ENCODE results near the gene STARD3.
"Not testable (repeated sequence)": the region's sequence is repeated elsewhere in the genome, so short reads cannot be mapped to it uniquely, and the experiment has no call there.

DNA sequence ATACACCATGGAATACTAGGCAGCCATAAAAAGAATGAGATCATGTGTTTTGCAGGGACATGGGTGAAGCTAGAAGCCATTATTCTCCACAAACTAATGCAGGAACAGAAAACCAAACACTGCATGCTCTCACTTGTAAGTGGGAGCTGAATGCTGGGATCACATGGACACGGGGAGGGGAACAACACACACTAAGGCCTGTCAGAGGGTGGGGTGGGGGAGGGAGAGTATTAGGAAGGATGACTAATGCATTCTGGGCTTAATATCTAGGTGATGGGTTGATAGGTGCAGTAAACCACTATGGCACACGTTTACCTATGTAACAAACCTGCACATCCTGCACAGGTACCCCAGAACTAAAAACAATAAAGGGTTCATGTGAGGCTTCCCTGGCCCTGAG is 46.8 kb upstream of the STARD3 start:
- TF ChIP-seq, protein P1, sequence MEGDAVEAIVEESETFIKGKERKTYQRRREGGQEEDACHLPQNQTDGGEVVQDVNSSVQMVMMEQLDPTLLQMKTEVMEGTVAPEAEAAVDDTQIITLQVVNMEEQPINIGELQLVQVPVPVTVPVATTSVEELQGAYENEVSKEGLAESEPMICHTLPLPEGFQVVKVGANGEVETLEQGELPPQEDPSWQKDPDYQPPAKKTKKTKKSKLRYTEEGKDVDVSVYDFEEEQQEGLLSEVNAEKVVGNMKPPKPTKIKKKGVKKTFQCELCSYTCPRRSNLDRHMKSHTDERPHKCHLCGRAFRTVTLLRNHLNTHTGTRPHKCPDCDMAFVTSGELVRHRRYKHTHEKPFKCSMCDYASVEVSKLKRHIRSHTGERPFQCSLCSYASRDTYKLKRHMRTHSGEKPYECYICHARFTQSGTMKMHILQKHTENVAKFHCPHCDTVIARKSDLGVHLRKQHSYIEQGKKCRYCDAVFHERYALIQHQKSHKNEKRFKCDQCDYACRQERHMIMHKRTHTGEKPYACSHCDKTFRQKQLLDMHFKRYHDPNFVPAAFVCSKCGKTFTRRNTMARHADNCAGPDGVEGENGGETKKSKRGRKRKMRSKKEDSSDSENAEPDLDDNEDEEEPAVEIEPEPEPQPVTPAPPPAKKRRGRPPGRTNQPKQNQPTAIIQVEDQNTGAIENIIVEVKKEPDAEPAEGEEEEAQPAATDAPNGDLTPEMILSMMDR (IDR thresholded peaks at IDR 0.05), result not testable (repeated sequence)
- not testable (repeated sequence) for TF ChIP-seq POLR2AphosphoS5, POLR2A, EP300 (IDR thresholded peaks at IDR 0.05)
